SKM-1 treated with dmso at 0.1 percent for 144 hours (cell line): ENCODE measurements around the gene GALNT2.

Experiments used
- DNase-seq: peaks from one replicate; lab custom pipeline; 2025; ENCODE audit not compliant: unreplicated experiment; lab: John Stamatoyannopoulos, UW

Gene GALNT2

DNA sequence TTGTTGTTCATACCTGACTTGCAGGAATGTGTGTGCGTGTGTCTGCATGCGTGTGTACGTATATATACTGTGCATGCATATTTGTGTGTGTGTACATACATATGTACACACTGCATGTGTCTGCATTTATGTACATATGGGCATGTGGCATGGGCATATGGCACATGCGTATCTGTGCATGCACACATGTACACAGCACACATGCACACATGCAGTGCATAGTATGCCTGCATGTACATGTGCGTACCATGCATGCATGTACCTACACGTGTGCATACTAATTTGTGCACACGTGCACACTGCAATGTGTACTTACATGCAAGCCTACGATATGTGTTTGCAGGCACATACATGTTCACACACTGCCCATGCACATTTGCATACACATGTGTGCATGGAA, 43.9 kb downstream of the GALNT2 start:
- DNase-seq = no peak

DNA sequence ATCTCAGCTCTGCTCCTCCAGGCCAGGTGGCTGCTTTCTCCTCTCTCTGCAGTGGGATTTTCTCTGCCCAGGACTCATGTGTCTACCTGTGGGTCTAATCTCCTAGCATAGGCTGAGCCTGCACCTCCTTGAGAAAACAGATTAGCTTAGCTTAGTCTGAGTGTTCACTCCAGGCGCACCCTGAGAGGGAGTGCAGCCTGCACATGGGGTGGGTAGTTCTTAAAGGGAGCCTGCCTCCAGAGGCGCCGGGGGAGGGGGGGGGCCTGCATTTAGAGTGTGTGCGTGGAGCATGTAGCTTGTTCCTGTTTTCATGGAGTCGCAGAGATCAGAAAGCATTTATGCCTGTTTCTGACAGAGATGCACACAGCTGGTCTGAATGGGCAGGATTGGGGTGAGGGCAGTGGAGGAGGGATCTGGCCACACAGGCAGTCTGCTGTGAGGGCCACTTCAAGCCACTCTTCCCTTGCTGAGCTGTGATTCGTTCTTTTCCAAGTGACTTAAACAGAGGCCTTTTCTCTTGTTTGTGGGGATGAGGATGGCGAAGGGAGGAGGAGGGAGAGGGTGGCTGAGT, 45.2 kb downstream of the GALNT2 start:
- peak; percentile 37 for DNase-seq

DNA sequence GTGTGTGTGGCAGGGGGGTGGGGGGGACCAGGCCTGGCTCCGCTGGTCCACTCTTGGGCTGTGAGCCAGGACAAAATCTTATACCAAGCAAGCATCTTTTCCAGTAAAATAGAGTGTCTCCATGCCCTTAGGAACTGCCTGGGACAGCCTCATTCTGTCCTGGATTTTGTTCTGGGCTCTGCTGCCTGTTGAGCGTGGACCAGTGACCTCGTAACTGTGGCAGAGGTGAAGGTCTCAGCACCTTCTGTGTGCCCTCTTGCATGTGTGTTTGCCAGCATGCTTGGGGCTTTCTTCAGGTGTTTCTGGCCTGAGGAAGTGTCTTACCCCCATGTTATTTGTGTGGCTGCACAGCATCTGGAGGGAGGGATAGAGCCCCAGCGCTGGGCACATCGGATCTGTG, 45.7 kb downstream of the GALNT2 start:
- no peak for DNase-seq

DNA sequence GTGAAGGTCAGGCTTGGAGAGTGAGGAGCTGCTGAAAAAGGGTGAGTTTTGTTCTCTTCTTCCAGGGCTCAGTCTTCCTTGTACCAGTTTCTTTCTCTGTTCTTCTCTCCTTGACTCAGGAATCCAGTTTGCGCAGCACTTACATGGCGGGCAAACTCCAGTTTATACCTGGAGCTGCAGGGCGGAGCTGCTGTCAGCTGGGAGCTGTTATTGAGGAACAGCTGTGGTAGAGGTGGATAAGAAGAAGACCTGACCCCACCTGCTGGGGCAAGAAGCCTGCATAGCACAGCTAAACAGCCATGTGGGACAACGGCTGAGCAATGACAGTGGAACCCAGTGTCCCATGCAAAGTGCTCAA, 46.2 kb downstream of the GALNT2 start:
- no peak for DNase-seq

DNA sequence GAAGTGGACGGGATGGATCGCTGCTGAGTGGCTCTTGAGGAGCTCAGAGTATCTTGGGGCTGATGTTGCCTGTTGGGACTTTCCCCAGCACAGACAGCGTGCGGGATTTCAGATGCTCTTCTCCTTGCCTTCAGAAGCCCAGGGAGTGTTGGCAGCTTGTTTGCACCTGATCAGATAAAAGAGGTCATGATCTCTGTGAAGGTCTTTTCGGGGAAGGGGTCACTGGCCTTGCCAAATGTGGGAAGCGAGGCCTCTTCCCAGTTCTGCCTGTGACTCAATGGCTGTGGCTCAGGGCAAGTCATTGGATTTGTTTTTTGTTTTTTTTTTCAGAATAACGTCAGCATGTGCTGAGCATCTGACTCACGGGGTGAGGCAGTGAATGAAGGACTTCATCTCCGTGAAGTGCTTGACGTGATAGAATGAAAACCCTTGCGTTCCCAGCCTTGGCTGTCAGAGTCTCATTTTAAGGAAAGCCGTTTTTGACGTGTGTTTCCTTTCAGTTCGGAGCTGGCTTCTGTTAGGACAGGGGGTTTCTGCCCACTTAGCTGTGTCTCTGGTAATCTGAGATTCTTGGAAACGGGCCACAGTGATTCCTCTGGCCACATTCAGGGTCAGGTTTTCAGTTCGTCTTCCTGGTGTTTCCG, 46.7 kb downstream of the GALNT2 start:
- DNase-seq = no peak

DNA sequence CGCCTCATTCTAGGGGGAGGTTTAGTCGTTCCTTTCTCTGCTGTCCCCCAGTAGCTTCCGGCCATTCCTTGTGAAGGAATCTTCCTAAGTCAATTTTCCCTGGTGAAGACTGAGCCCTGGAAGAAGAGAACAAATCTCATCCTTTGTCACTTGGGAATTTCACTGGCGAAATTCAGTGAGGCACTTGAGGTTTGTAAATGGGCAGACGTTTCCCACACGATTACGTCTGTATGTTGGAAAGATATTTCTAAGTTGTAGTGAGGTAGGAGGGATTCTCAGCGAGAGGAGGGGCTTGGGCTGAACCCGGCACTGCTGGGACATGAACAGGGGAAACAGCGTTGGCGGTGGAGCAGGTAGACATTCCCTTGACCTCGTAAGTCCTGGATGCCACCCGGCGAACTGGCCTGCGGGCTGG, 47.2 kb downstream of the GALNT2 start:
- DNase-seq = no peak

DNA sequence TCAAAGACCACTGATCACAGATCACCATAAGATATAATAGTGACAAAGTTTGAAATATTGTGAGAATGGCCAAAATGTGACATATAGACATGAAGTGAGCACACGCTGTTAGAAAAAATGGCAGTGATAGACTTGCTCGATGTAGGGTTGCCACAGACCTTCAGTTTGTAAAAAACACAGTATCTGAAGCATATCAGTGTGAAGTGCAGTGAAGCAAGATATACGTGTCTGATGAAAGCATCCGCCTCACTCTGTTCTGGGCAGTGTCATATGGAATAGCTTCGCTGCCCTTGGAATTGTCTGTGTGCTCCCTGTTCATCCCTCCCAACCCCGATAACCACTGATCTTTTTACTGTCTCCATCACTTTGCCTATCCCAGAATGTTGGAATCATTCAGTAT, 50.7 kb downstream of the GALNT2 start:
- no peak for DNase-seq

DNA sequence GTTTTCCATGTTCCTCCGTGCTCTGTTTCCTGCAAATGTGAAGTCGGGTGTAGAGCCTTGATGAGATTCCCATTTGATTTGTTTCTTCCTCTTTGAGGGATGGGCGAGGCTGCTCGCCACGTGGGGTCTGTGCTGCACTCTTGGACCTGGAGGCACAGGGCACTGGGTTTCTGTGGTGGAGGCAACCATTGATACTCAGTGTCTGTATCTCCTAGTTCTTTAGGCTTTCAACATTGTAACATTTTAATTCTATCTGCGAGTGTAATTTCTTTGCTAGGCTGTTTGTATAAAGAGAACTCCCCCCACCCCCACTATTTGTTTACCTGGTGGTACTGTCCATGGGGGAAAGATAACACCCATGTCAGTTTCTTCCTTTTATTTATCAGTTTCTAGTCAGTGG, 52.3 kb downstream of the GALNT2 start:
- DNase-seq = no peak

DNA sequence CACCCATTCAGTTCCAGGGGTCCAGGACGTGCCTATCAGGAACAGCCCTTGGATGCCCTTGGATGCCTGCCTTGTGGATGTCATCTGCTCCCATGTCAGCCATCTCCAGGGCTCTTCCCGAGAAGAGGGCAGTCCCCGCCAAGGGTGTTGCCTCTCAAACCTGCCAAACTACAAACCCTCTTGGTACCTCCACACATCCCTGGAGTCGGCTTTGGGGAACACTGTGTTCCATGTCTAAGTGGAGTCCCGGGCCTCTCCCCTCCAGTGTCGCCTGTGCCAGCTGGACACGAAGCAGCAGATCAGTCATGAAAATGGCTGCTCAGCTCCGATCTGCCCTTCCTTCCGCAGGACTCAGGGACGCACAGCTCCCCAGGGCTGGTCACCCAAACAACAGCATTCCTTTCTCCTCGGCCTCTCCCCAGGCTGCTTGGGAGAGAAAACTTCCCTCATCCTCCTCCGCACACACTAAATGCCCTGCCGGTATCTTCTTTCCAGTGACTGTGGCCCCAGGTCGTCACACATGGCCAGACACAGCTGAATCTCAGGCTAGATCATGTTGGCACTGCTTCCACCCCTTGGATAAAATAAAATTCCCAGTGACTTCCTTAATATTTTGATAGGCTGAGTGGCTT, 53.4 kb downstream of the GALNT2 start:
- DNase-seq = no peak

DNA sequence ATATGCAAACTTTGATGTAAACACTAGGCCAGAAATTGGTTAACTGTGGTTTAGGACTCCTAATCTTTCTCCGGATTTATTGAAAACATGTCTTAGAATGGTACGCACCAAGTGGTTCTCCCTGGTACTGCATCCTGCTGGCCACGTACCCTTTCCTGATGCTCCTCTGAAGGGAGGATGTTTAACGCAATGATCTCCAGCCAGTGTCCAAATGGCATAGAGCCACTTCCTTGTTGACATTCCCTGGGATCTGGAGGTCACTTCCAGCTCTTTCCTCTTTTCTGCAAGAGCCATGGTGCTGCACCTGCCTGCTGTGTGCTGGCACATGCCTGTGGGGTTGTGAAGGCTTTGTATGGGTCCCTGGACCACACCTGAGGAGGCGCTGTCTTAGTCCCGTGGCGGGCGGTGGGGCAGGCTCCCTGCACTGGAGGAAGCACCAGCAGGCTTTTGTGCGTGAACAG, 53.9 kb downstream of the GALNT2 start:
- DNase-seq = peak; percentile 19

DNA sequence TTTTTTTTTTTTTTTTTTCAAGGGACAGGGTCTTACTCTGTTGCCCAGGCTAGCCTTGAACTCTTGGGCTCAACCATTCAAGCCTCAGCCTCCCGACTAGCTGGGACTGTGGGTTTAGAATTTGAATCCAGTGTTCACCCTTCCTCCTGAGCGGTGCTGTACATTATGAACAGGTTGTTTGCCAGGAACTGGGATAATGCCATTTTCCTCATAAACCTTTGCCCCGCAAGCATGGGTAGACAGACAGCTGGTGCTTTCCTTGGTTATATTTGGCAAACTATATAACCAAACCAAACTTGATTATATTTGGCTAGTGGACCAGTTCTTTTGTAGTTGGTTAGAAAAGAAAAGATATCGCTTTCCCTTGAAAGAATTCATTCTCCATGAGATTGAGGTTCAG, 54.9 kb downstream of the GALNT2 start:
- no peak for DNase-seq

DNA sequence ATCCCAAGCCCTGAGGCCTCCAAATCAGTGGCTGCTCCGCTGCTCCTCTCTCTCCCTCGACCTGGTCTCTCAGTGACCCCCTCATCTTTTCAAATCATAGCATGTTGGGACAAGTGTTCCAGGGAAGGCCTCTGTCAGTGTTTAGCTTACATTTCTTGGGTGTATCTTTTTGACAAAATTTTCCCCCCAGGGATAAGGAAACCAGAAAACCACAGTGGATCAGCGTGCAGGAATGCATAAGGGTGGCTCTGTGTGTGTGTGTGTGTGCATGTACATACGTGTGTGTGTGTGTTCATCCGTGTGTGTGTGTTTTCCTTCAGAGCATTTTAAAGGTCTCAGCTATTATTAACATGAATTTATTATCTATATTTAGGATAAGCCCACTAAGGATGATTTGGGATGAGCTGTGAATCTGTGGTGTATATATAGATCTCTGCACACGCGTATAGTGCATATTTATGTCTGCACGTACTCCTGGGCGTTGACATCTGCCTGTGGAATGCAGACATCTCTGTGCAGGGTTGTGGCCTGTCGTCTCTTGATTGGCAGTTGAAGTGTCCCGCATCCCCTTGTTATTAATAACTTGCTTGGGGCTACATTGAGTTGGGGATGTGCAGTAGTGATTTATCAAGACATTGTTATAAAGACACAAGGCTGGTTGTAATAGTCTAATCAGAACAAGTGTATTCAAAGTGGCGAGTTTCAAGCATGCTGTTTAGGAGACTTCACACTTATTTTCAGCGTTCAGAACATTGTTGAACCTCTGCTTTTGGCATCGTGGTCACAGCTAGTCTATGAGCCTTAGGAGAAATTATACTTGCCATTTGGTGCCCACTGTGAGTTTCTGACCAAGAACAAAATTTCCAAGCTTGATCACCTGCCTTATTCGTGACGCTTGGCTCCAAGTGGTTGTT, 55.6 kb downstream of the GALNT2 start:
- DNase-seq = no peak

DNA sequence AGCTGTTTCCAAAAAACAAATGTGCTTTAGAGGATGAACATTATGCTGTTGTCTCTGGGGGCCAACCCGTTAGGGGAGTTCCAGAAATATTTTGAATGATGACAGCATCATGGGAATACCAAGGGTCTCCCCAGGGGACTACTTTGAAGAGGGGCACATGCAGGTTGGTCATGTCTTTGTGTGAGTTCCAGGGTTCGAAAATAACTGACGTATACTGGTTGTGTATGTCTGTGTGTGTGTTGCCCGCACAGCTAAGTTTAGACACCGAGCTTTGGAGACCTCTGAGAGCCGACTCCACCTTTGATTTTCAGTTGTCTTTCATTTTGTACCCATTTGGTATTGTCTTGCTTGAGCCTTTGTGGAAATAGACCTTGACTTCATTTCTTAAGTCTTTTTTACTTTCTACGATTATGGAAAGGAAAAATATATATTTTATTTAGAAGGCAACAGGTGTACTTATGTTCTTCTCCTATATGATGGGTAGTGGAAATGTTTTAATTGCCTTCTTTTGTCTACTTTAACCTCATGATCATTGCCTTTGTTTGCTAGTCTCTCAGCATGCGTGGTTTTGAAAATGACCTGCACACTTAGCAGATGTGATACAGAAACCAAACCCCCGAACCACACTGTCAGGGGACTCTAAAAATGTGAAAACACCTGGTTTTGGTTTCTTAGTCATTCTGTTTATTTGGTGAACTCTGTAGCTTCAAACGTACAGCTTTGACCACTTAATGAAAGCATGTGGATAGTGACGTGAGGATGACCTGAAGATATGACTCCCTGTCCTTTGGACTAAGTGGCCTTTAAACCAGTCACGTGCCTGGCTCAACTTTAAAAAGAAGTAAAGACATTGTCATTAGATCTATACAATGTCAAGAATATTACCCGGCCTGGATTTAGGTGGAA, 56.5 kb downstream of the GALNT2 start:
- no peak for DNase-seq

DNA sequence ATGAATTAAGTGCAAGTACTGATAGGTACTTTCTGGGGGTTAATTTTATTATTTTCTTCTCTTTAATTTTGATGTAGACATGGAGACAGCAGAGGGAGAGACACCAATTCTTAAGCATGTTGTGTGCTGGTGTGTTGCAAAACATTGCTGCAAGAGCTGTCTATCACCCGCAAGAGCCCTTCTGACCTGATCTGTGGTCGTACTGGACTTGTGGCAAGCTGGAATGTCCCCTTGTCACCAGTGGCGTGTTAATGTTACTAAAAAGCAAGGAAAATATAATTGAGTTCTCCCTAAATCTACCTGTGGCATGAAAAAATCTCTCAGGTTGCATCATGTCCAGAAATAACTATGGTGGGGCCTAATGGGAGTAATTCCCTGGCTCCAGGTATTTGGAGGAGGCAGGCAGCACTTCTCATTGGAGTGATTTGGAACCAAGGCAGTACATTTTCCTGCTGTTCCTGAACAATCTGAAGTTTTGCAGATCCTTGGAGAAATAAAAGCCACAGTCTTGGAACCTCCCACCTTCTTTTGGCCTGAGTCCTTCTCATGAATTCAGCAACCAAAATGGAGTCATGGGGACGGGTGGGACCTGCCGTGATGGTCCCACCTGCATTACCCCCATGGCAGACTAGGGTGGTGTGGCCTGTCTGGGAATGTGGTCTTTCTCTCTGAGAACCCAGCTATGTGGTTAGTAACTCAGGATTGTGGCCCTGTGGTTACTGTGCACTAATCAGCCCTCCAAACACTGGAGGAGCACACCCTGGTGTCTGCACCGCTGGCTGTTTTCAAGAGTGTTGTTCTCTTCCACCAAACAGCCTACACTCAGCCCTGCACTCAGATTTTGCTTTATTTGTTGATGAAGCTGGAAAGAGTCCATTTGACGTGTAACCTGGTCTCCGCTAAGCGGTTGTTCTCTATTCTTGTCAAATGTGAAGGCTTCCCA, 57.4 kb downstream of the GALNT2 start:
- no peak for DNase-seq

DNA sequence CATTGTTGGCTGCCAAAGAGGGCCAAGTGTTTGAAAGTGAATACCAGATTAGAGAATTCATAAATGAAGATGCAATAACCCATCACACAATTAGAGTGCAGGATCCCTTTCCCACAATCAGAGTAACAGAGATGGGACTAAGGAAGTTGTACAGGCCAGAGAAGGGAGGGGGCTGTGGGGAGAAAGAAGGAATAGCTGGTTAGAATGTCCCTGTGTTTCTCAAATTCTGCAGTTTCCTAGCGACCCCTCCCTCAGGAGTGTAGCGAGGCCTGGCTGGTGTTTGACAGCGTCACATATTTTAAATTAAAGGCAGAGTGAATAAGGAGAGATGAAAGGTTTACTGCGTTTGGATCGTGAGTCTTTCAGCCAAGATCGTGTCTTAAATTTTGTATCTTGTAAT, 58.1 kb downstream of the GALNT2 start:
- DNase-seq = no peak

DNA sequence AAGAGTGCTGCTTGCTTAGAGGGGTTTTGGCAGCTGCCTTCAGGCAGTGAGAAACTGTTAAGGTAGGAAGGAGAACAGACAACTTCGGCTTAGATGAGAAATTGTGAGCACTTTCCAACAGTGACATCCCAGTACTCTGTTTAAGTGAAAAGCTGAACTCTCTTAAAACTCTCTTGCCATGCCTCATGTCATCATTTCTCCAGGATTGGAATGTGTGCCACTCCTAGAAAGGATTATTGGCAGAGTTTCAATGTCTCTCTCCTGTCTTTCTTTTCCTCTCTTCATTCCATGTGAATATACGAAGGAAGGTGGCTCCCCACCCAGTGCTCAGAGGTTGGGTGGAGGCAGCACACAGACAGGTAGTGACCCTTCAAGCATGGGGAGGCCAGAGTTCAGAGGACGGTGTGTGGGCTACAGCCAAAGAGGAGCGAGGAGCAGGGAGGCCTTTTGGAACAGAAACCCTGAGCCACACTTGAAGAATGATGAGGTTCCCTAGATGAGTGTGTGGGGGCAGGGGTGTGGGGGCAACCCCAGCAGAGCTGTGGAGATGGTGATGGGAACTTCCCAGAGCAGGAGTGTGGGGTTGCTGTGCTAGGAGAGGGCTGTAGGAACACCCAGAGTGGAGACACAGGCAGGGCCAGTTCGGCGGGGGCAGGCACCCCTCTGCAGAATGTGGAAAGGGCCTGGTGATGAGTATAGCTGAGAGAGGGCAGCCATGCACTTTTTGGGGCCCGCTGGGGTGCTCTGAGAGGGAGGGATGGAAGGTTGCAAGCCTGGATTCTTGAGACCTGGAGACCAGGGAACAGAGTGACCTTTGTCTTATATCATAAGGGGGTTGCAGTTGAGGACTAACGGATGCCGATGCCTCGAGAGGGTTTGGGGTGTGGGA, 58.8 kb downstream of the GALNT2 start:
- no peak for DNase-seq

DNA sequence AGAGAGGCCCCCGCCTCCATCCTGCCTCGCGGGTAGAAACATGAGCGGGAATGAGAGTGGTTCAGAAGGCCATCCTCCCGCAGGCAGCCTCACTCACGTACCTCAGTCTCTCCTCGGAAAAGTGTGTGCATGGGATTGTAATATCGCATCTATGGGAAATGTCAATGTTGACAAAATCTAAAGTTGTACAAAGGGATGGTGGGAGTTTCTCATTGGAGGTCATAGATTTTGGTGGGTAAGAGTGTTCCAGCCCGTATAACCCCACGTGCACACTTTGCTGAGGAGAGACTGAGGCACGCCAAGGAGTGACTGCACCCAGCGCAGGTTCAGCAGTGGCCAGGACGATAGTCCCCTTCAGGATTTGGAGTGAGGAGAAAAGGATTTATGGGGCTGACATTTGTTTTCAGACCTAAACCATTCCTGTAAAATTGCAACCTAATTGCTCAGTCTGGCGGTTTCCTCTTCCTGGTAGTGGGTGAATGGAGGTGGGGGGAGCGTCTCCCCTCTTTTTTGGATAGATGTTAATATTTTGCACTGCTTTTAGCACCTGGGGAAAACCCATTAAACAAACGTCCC, 59.6 kb downstream of the GALNT2 start:
- no peak for DNase-seq
